Measurements from ENCODE around the gene KRTAP10-6.
"Not testable (repeated sequence)": the region's sequence is repeated elsewhere in the genome, so short reads cannot be mapped to it uniquely, and the experiment has no call there.

KRTAP10-6 gene

GRCh38 chr21:44592446-44593311 is at the start of gene KRTAP10-6:
KRTAP10-6 (minus strand) TSS chr21:44592505; CDS start chr21:44592484, 21 bp downstream.
- no peak for DNase-seq

GRCh38 chr21:44640761-44641160 is 48.5 kb upstream of the KRTAP10-6 start:
- no peak for DNase-seq

GRCh38 chr21:44639331-44639655 is 47.0 kb upstream of the KRTAP10-6 start:
- DNase-seq: no peak

- not testable (repeated sequence) for DNase-seq
These were observed 46.4 kb upstream of the KRTAP10-6 start for GRCh38 chr21:44638506-44639330.

GRCh38 chr21:44637851-44638348 is 45.6 kb upstream of the KRTAP10-6 start:
- not testable (repeated sequence) for DNase-seq

GRCh38 chr21:44637018-44637850 is 44.9 kb upstream of the KRTAP10-6 start, which contains the start of gene KRTAP10-10:
KRTAP10-10 (plus strand) TSS chr21:44637356; CDS start chr21:44637418, 62 bp downstream.
- peak; percentile 51 for DNase-seq

GRCh38 chr21:44636209-44637017 is 44.1 kb upstream of the KRTAP10-6 start:
- DNase-seq: no peak

GRCh38 chr21:44632067-44632466 is 39.8 kb upstream of the KRTAP10-6 start:
- DNase-seq: no peak

GRCh38 chr21:44630440-44630839 is 38.1 kb upstream of the KRTAP10-6 start:
- no peak for DNase-seq

- no peak for DNase-seq
These were observed 36.5 kb upstream of the KRTAP10-6 start for GRCh38 chr21:44628707-44629391.

- DNase-seq: not testable (repeated sequence)
These were observed 35.5 kb upstream of the KRTAP10-6 start for GRCh38 chr21:44627831-44628233.

- DNase-seq: not testable (repeated sequence)
These were observed 35.0 kb upstream of the KRTAP10-6 start for GRCh38 chr21:44627181-44627822.

- DNase-seq: no peak
These were observed 34.4 kb upstream of the KRTAP10-6 start, which contains the start of gene KRTAP10-9 for GRCh38 chr21:44626673-44627143. KRTAP10-9 (plus strand) TSS chr21:44627093; CDS start chr21:44627172, 79 bp downstream.

GRCh38 chr21:44626262-44626661 is 34.0 kb upstream of the KRTAP10-6 start:
- DNase-seq: no peak

- no peak for DNase-seq
These were observed 33.5 kb upstream of the KRTAP10-6 start for GRCh38 chr21:44625756-44626155.

- DNase-seq: no peak
These were observed 31.3 kb upstream of the KRTAP10-6 start for GRCh38 chr21:44623575-44623974.

- no peak for DNase-seq
These were observed 27.6 kb upstream of the KRTAP10-6 start for GRCh38 chr21:44619886-44620285.

GRCh38 chr21:44618909-44619308 is 26.6 kb upstream of the KRTAP10-6 start:
- DNase-seq: no peak

GRCh38 chr21:44618504-44618903 is 26.2 kb upstream of the KRTAP10-6 start:
- no peak for DNase-seq

GRCh38 chr21:44617071-44617501 is 24.8 kb upstream of the KRTAP10-6 start:
- DNase-seq: no peak
